Activated naive CD8-positive, alpha-beta T cell treated with anti-CD3 and anti-CD28 coated beads, Interleukin-2, amount 10 ng/mL, durations not matched to agents 7 days and 5 days (primary cell): Measurements from ENCODE around the gene DLEC1. TPM values are rescaled to one million over a fixed set of nuclear protein-coding genes. Genes with fewer than 3 reads are reported as not detected.

Experiments
- ATAC-seq: fragments of 150-1000 bp; cut with Tn5 transposase; one replicate; pipeline ENCODE4 v1.10.0; 2021; ENCODE audit warnings: low read depth, moderate library complexity
- POLR2A ChIA-PET: fragments of 350-600 bp; sonication (Branson Sonifier 250); formaldehyde crosslinking; loops from one replicate; lab custom pipeline; 2021; ENCODE audit warnings: antibody characterized with exemption; lab: Charles Lee
- DNase-seq: peaks from one replicate; pipeline ENCODE4 v3.0.0; 2021
- H3K27ac Mint-ChIP-seq: one replicate; pipeline ENCODE4 v1.8.0; 2022; ENCODE audit warnings: mild to moderate bottlenecking, mixed read lengths
- H3K27me3 Mint-ChIP-seq: one replicate; pipeline ENCODE4 v1.8.0; 2022; ENCODE audit warnings: mild to moderate bottlenecking, moderate library complexity, mixed read lengths
- H3K36me3 Mint-ChIP-seq: one replicate; pipeline ENCODE4 v1.8.0; 2021; ENCODE audit warnings: mild to moderate bottlenecking, mixed read lengths
- H3K4me1 Mint-ChIP-seq: one replicate; pipeline ENCODE4 v1.8.0; 2021; ENCODE audit warnings: mixed read lengths
- H3K4me3 Mint-ChIP-seq: one replicate; pipeline ENCODE4 v1.8.0; 2022; ENCODE audit warnings: mild to moderate bottlenecking, moderate library complexity, mixed read lengths
- H3K9me3 Mint-ChIP-seq: one replicate; pipeline ENCODE4 v1.8.0; 2021; ENCODE audit warnings: mixed read lengths
- total RNA-seq, 2 experiments: library from RNA; stranded (reverse); gene quantifications; one replicate each; pipeline ENCODE4 v1.2.3, GENCODE V29; 2021

The DLEC1 gene
- total RNA-seq, 2 experiments from 2014 or later, result 3.2 to 3.7 TPM

DNA sequence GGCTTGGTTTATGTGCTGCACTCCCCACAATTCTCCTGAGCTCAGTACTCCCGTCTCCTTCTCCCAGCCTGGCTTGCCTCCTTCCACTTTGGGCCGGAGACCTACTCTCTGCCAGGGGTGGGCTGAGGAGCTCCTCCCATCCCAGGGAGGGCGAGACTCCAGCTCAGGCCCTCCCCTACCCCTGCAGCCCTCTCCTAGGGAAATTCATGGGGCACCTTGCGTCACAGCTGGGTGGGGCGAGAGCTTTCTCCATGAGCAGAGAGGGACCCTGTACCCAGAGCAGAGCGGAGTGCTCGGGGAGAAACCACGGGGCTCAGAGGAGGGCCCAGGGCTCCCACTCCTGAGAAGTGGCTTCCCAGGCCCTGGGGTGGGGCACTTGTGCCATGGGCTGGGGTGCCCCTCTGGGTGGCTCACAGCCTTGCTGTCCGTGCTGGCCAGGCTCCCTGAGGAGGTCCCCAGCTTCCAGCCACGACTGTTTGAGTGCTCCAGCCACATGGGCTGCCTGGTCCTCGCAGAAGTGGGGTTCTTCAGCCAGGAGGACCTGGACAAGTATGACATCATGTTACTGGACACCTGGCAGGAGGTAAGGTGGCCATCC lies 35.1 kb upstream of the DLEC1 start:
- peaks cover 8% of the 10 kb centered on the region for H3K36me3 Mint-ChIP-seq
- no peak overlapping the region for H3K27ac Mint-ChIP-seq

DNA sequence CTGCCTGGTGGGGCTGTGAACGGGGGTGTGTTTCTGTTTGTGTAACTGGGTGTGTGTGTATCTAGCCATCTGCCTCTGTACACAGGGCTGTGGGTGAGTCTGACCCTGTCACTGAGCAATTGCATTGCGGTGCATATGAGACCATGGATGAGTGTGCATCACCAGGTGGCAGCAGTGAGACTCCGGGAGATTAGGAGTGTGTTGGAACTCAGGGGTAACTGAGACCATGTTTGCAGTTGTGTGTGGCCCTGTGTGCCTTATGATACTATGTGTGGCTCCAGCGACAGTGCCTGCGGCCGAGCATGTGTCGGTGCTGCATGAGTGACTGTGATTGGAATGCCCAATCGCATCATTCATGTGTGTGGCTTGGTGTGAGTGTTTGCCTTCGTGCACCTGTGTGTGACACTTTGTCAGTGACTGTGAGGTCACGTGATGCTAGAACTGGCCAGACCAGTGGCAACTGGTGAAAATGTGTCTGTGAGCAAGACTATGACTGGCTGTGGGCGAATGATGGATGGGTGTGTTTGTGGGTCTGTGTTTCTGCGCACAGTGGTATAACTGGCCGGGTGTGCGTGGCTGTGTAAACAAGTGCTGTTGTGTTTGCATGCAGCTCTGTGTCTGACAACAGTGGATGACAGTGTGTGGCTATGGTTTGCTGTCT lies 34.5 kb upstream of the DLEC1 start:
- ATAC-seq (peak; percentile 60), DNase-seq (peak; percentile 57)
- H3K4me3 Mint-ChIP-seq, result no peak overlapping the region
- POLR2A ChIA-PET, result no interaction called here
- H3K36me3 Mint-ChIP-seq, result peaks cover 3% of the 10 kb centered on the region
- H3K27me3 Mint-ChIP-seq, result no peaks in the 10 kb centered on the region
- peak overlapping the region; percentile 24 for H3K27ac Mint-ChIP-seq
- peaks cover 12% of the 10 kb centered on the region for H3K4me1 Mint-ChIP-seq
- no peaks in the 10 kb centered on the region for H3K9me3 Mint-ChIP-seq

More for the DNA sequence above, 35.1 kb upstream of the DLEC1 start:
- no peak for ATAC-seq
- H3K4me3 Mint-ChIP-seq, result no peak overlapping the region
- POLR2A ChIA-PET, result interaction anchor here (1.3 kb wide), 1 partner anchor 29 kb away, joined by 3 read pairs; no protein-coding TSS in a partner anchor
- H3K4me1 Mint-ChIP-seq, result peaks cover 18% of the 10 kb centered on the region
- H3K27me3 Mint-ChIP-seq, result no peaks in the 10 kb centered on the region
- no peaks in the 10 kb centered on the region for H3K9me3 Mint-ChIP-seq
- no peak for DNase-seq

DNA sequence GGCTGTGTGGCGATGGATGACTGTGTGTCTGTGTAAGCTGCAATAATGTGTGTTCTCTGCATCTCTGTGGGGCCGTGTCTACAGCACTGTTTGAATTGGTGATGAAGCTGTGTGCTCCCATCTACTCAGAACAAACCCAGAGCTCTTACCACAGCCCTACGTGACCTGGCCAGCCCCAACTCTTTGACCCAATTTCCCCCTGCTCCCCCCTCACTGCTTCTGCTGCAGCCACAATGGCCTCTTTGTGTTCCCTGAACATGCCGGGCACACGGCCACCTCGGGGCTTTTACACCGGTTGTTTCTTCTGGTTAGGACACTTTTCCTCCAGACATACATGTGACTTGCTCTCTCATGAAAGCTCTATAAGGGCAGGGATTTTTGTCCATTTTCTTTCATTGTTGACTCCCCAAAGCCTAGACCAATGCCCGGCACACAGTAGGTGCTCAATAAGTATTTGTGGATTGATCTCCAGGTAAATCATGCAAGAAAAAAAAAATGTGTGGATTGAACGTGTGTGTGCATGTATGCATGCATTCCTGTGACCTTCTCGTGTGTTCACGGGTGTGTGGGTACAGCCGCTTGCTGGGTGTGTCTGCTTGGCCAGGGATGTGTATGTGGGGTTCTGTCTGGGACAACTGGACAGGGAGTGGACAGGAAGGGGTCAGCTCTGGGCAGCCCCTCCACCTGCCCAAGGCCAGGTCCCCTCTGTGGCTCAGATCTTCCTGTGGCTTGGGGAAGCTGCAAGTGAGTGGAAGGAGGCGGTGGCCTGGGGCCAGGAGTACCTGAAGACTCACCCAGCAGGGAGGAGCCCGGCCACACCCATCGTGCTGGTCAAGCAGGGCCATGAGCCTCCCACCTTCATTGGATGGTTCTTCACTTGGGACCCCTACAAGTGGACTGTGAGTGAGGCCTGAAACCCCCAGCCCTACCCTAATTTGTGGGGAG lies 33.7 kb upstream of the DLEC1 start:
- Mint-ChIP-seq H3K4me3 (no peak overlapping the region), H3K9me3 (no peaks in the 10 kb centered on the region), H3K27ac (no peak overlapping the region), H3K36me3 (no peaks in the 10 kb centered on the region), H3K4me1 (peaks cover 10% of the 10 kb centered on the region), H3K27me3 (no peaks in the 10 kb centered on the region)
- no peak for ATAC-seq
- DNase-seq, result no peak
- POLR2A ChIA-PET, result interaction anchor here (0.7 kb wide), 1 partner anchor 18 kb away, joined by 3 read pairs; no protein-coding TSS in a partner anchor

GRCh38 chr3:38006031-38006430 lies 33.0 kb upstream of the DLEC1 start:
- Mint-ChIP-seq H3K4me1 (peaks cover 10% of the 10 kb centered on the region), H3K27me3 (no peaks in the 10 kb centered on the region), H3K4me3 (no peak overlapping the region), H3K27ac (no peak overlapping the region), H3K9me3 (no peaks in the 10 kb centered on the region), H3K36me3 (no peaks in the 10 kb centered on the region)
- POLR2A ChIA-PET, result no interaction called here
- no peak for ATAC-seq
- DNase-seq, result no peak

DNA sequence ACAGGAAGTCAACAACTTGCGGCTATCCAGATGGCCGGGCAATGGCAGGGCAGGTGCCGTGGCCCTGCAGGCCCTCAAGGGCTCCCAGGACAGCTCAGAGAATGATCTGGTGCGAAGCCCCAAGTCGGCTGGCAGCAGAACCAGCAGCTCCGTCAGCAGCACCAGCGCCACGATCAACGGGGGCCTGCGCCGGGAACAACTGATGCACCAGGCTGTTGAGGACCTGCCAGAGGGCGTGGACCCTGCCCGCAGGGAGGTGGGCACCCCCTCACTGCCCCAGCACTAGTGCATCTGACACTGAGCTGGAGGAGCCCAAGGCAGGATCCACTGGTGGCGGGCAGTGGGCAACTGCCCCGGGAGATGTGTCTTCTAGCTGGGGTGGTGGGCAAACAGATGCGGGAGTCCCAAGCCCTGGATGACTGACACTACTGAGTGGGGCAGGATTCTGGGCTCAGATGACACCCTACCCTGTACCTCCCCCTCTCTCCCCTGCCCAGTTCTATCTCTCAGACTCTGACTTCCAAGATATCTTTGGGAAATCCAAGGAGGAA lies 32.5 kb upstream of the DLEC1 start:
- H3K4me3 Mint-ChIP-seq, result no peak overlapping the region
- H3K4me1 Mint-ChIP-seq, result peaks cover 10% of the 10 kb centered on the region
- H3K9me3 Mint-ChIP-seq, result no peaks in the 10 kb centered on the region
- no peaks in the 10 kb centered on the region for H3K27me3 Mint-ChIP-seq
- DNase-seq (no peak), ATAC-seq (no peak)
- no peak overlapping the region for H3K27ac Mint-ChIP-seq
- POLR2A ChIA-PET, result interaction anchor here (0.7 kb wide), 1 partner anchor 1114 kb away, joined by 5 read pairs; no protein-coding TSS in a partner anchor
- H3K36me3 Mint-ChIP-seq, result no peaks in the 10 kb centered on the region

DNA sequence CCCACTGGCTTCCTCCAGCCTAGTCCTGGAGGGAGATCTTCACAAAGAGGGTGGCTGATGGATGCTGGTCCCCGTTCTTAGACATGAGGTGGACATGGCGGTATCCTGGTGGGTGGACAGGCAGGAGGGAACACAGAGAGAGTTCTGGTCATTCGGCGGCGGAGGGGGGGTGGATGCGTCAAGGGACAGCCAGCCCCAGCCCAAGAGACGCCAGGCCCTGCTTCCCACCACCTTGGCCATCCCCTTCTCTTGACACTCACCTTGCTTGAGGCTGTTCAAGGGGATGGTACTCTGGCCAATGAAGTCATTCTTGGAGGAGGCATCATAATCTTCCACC lies 31.3 kb upstream of the DLEC1 start:
- POLR2A ChIA-PET, result no interaction called here
- ATAC-seq (no peak), DNase-seq (no peak)
- H3K4me1 Mint-ChIP-seq, result peaks cover 10% of the 10 kb centered on the region
- no peaks in the 10 kb centered on the region for H3K27me3 Mint-ChIP-seq
- no peaks in the 10 kb centered on the region for H3K36me3 Mint-ChIP-seq
- H3K9me3 Mint-ChIP-seq, result no peaks in the 10 kb centered on the region
- H3K27ac Mint-ChIP-seq, result no peak overlapping the region
- no peak overlapping the region for H3K4me3 Mint-ChIP-seq

- Mint-ChIP-seq H3K36me3 (no peaks in the 10 kb centered on the region), H3K4me3 (no peak overlapping the region), H3K27ac (no peak overlapping the region), H3K9me3 (no peaks in the 10 kb centered on the region), H3K27me3 (no peaks in the 10 kb centered on the region), H3K4me1 (peaks cover 10% of the 10 kb centered on the region)
- DNase-seq, result no peak
- no peak for ATAC-seq
- POLR2A ChIA-PET, result no interaction called here
Measured at GRCh38 chr3:38008191-38008701, 30.8 kb upstream of the DLEC1 start.

- Mint-ChIP-seq H3K9me3 (no peaks in the 10 kb centered on the region), H3K27ac (no peak overlapping the region), H3K36me3 (no peaks in the 10 kb centered on the region), H3K4me1 (peaks cover 9% of the 10 kb centered on the region), H3K4me3 (no peak overlapping the region), H3K27me3 (no peaks in the 10 kb centered on the region)
- ATAC-seq (no peak), DNase-seq (no peak)
- POLR2A ChIA-PET, result interaction anchor here (0.8 kb wide), 1 partner anchor 14 kb away, joined by 4 read pairs; no protein-coding TSS in a partner anchor
Measured at GRCh38 chr3:38008971-38009580, 29.9 kb upstream of the DLEC1 start.

DNA sequence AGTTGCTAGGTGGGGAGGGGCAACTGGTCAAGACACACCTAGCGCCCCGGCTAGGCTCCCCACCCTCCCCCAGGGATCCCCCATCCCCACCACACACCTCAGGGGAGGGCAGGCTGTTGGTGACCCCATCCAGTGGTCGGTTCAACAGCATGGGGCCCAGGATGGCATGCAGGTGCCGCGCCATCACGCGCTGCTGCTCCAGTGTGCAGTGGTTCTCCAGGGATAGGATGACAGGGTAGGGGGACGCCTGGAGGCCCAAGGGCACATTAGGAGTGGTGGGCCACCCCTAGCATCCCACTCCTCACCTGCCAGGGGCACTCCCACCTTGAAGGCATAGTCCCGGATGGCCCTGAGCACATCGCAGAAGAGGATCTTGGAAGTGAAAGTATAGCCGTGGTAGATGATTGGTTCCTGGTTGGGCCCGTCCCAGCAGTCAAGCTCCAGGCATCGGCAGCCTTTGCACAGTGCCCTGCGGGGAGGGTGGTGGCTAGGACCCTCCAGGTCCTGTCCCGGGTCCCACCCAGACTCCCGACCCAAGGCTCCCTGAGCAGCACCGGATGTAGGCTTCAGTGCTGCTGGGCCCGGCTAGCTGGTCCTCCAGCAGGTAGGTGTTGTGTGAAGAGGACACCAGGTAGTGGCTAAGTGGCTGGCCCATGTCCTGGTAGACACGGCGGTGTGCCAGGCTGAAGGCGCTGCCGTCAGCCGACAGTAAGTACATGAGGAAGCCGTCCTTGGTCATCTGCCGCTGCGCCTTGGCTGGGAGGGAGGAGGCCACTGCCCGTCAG lies 29.0 kb upstream of the DLEC1 start:
- POLR2A ChIA-PET, result interaction anchor here (0.8 kb wide), 1 partner anchor 13 kb away, joined by 4 read pairs; no protein-coding TSS in a partner anchor
- Mint-ChIP-seq H3K27me3 (no peaks in the 10 kb centered on the region), H3K4me1 (no peaks in the 10 kb centered on the region), H3K9me3 (no peaks in the 10 kb centered on the region), H3K27ac (no peak overlapping the region), H3K4me3 (no peak overlapping the region), H3K36me3 (peaks cover 2% of the 10 kb centered on the region)
- ATAC-seq (no peak), DNase-seq (no peak)

- H3K9me3 Mint-ChIP-seq, result no peaks in the 10 kb centered on the region
- DNase-seq (no peak), ATAC-seq (no peak)
- no peak overlapping the region for H3K4me3 Mint-ChIP-seq
- H3K27ac Mint-ChIP-seq, result no peak overlapping the region
- H3K36me3 Mint-ChIP-seq, result peaks cover 13% of the 10 kb centered on the region
- no peaks in the 10 kb centered on the region for H3K4me1 Mint-ChIP-seq
- POLR2A ChIA-PET, result no interaction called here
- H3K27me3 Mint-ChIP-seq, result no peaks in the 10 kb centered on the region
Measured at GRCh38 chr3:38011111-38011510, 27.9 kb upstream of the DLEC1 start.

- no peaks in the 10 kb centered on the region for H3K27me3 Mint-ChIP-seq
- no peak for ATAC-seq
- H3K36me3 Mint-ChIP-seq, result peaks cover 23% of the 10 kb centered on the region
- POLR2A ChIA-PET, result no interaction called here
- H3K9me3 Mint-ChIP-seq, result no peaks in the 10 kb centered on the region
- no peaks in the 10 kb centered on the region for H3K4me1 Mint-ChIP-seq
- no peak for DNase-seq
- no peak overlapping the region for H3K27ac Mint-ChIP-seq
- H3K4me3 Mint-ChIP-seq, result no peak overlapping the region
Measured at GRCh38 chr3:38015485-38015884, 23.5 kb upstream of the DLEC1 start.

GRCh38 chr3:38015984-38016383 lies 23.0 kb upstream of the DLEC1 start:
- POLR2A ChIA-PET, result no interaction called here

More at GRCh38 chr3:38015984-38016383, 23.0 kb upstream of the DLEC1 start:
- Mint-ChIP-seq H3K36me3 (peaks cover 23% of the 10 kb centered on the region), H3K9me3 (no peaks in the 10 kb centered on the region), H3K4me3 (no peak overlapping the region), H3K4me1 (no peaks in the 10 kb centered on the region), H3K27ac (no peak overlapping the region), H3K27me3 (no peaks in the 10 kb centered on the region)
- ATAC-seq (no peak), DNase-seq (no peak)
